Fibroblast of skin of scalp (primary cell): ENCODE measurements around the gene PACS1.
A peak's percentile ranks its signal among the peaks of the same experiment; 100 is the strongest.
"Not testable (repeated sequence)": the region's sequence is repeated elsewhere in the genome, so short reads cannot be mapped to it uniquely, and the experiment has no call there.

Experiments used
- DNase-seq: peaks from one replicate; pipeline ENCODE4 v3.0.0-alpha.2; 2013

PACS1 gene

DNA sequence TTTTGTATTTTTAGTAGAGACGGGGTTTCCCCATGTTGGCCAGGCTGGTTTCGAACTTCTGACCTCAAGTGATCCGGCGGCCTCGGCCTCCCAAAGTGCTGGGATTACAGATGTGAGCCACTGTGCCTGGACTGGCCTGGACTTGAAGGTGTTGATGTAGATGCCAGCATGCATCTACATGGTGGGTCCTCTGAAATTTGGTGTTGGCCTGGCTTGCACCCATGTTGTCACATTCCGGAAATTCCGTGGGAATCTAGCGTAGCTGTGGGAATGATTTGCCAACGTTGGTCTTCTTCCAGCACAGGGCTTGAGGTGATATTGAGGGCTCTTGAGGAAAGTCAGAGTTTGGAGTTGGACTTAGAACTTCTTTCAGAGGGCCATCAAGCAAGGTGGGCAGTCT is 6.5 kb downstream of the PACS1 start:
- peak; percentile 60 for DNase-seq

DNA sequence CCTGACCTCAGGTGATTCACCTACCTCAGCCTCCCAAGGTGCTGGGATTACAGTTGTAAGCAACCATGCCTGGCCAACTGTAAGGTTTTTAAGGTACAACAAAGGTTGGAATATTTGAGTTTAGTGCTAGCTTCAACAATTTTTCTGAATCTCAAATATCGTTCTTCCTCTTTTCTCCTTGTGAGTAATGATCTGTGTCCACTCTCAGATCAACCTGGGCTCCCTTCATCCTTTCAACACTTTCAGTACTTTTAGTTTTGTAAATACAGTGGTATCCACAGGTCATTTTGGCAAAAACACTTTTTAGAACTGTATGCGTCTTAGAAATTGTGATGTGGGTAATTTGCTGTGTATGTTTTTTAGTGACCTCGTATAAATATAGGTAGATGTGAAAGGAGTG is 7.9 kb downstream of the PACS1 start:
- no peak for DNase-seq

DNA sequence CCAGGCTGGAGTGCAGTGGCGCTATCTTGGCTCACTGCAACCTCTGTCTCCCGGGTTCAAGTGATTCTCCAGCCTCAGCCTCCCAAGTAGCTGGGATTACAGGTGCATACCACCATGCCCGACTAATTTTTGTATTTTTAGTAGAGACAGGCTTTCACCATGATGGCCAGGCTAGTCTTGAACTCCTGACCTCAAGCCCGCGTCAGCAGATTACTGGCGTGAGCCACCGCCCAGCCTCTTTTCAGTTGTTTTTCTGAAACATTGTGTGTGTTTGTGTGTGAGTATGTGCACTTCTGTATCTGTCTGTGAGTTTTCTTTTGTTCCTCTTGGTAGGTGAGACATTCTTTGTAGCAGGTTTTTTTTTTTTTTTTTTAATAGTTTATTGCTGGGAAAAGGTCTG is 8.9 kb downstream of the PACS1 start:
- not testable (repeated sequence) for DNase-seq

DNA sequence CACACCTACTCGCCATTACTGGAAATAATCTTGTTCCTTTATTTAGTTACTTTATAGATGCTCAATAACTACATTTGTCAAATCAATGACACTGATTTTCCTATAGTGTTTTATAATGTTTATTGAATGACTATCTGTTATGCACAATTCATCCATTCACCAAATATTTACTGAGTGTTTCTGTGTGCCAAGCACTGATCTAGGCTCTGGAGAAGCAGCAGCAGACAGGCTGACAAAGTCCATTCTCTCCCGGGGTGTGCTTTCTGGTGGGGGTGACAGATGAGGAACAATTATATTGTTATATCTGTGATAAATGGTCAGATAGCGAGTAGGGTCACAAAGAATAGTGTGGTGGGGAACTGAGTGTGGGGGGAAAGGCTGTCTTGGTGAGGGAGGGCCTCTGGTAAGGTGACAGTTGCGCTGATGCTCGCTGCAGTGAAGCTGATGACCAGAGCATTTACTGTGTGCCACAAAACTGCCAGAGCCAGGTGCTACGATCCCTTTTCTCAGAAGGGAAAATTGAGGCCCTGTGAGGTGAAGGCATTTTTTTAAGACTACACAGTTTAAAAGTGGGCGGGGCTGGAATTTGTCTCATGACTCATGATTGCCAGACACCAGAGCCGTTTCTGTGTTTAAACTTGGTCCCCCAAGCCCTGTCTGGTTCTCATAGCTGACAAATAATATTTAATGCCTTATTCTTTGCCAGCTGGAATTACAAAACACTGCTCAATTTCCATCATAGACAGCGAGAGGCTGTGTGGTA is 10.2 kb downstream of the PACS1 start:
- peak; percentile 83 for DNase-seq

DNA sequence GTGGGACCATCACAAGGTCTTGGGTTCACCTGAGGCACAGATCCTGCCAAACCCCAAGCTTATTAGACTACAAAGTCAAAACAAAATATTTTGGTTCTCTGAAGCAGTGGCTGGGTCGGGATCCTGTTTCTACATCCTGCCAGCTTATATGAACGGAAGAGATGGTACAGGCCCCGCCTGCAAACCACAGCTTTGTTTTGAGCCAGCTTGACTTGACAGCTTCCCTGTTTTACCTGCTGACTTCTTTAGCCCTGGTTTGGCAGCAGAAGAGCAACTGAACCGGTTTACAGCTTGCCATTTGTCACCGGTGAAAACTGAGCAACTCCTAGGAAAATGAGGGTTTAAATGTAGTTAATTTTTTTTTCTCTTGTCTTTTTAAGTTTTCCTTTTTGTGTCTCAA is 11.4 kb downstream of the PACS1 start:
- no peak for DNase-seq

DNA sequence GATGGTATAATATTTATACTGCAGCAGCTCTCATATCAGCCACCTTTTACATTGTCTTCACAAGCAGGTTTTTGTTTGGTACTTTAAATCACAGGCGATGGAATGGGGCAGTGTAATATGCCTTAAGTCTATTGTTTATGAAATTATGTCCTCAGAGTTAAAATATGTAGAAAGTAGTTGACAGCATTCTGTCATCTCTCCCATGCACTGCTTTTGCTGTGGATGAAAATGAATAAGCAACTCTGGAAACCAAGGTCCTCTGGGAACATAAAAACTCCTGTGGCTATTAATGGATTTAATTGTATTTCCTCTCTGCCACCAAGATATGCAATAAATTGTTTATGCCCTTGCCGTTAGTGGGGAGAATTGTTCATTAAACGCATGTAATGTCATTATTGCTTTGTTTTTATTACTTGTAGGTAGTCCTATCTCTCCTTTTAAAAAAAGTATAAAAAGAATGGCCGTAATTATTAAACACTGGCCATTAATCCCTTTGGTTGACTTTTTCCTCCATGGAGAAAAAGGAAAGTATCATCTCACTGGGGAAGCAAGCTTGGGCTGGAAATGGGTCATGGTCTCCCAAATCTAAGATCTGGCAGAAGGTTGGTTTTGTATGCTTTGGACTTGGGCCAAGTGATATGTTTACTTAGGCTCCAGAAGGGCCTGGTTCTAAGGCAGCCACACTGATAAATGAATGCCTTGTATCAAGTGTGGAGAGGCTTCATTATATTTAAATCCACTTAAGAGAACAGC is 13.1 kb downstream of the PACS1 start:
- DNase-seq = peak; percentile 47

DNA sequence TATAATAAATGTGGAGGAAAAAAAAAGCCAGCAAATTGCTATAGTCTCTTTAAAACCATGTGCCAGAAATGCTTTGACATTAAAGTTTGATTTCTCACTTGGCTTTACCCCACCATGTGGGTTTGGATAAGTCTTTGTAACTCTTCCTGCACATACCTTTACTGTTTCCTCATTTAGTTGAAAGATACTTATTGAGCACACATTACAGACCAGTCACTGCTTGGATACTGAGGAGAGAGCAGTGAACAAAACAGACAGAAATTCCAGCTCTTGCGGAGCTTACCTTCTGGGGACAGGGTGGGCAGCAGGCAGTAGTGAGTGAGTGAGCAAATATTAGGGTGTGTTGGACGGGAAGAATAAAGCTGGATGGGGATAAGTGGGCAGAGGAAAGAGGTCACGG is 13.7 kb downstream of the PACS1 start:
- DNase-seq = no peak

DNA sequence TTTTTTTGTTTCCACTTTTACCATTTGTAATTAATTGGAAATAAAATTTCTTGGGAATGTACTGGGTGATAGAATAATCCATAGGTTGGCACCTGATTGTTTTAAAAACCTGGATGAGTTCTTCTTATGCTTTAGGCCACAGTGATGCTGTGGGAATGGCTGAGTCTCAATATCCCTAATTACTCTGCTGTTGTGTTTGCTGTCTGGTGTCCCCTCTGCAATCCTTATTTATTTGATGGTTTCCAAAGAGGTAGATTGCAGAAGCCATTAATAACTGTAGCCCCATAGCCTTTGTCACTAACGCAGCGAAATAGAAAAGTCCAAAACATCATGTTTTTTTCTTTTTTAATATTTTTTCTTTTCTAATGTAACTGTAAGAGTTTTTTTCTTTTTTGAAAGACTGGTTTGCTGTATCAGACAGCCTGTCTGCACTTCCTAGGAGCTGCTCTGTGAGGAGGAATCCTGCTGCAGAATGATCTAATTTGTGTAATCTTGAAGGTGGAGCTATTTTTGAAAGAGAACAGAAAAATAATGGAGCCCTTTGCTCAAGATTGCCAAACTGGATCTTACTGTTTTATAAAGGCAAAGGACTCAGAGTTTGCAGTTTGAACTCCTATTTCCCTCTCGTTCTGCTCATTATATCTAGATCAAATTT is 14.9 kb downstream of the PACS1 start:
- no peak for DNase-seq

DNA sequence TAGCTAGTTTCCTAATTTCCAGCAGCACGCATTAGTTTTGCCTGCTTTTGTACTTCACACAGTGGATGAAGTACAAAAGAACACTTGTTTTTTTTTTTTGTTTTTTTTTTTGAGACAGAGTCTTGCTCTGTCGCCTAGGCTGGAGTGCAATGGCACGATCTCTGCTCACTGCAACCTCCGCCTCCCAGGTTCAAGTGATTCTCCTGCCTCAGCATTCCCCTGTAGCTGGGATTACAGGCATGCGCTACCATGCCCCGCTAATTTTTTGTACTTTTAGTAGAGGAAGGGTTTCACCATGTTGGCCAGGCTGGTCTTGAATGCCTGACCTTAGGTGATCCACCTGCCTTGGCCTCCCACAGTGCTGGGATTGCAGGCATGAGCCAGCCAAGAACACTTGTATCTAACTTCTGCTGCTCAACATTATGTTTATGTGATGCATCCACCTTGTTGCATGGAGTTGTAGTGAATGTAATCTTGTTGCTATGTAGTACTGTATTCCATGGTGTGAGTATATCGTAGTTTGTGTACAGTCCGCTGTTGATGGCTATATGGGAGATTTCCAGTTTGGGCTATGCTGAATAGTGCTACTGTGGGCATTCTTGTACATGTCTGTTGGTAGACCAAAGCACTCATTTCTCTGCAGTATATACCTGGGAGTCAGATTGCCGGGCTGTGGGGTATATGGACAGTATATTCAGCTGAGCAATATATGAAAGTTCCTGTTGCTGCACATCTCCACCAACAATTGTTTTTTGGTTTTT is 17.3 kb downstream of the PACS1 start:
- no peak for DNase-seq

DNA sequence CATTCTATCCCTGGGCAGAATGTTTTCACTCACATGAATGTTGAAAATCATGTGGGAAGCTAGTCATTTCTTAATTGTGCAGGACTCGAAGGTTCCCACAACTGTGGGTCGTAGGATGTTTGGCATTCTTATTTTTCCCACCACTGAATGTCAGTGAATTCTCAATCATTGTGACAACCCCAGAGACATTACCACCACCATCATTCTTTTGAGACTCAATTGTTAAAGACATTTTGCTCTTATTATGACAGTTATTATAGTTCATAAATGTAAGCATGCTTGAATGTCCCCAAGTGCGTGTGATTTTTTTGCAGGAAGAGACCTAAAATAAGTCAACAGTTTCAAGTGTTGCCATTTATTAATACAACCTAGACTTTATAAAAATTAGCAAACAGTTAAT is 19.0 kb downstream of the PACS1 start:
- DNase-seq = no peak

DNA sequence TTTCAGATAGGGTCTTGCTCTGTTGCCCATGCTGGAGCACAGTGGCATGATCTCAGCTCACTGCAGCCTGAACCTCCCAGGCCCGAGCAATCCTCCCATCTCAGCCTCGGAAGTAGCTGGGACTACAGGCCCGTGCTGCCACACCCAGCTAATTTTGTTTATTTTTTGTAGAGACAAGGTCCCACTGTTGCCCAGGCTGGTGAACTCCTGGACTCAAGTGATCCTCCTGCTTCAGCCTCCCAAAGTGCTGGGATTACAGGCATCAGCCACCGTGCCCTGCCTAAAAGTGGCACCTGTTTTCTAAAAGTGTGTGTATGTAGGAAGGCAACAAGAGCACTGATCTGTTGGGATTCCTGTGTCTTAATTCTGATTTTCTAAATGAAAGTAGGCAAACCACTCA is 20.2 kb downstream of the PACS1 start:
- no peak for DNase-seq

DNA sequence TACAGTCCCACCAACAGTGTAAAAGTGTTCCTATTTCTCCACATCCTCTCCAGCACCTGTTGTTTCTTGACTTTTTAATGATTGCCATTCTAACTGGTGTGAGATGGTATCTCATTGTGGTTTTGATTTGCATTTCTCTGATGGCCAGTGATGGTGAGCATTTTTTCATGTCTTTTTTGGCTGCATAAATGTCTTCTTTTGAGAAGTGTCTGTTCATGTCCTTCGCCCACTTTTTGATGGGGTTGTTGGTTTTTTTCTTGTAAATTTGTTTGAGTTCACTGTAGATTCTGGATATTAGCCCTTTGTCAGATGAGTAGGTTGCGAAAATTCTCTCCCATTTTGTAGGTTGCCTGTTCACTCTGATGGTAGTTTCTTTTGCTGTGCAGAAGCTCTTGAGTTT is 22.1 kb downstream of the PACS1 start:
- DNase-seq = not testable (repeated sequence)

DNA sequence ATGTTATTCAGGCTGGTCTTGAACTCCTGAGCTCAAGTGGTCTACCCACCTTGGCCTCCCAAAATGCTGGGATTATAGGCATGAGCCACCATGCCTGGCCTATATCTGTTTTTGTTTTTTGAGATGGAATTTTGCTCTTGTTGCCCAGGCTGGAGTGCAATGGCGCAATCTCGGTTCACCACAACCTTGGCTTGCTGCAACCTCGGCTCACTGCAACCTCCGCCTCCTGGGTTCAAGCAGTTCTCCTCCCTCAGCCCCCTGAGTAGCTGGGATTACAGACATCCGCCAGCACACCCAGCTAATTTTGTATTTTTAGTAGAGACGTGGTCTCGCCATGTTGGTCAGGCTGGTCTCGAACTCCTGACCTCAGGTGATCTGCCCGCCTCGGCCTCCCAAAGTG is 29.7 kb downstream of the PACS1 start:
- not testable (repeated sequence) for DNase-seq

DNA sequence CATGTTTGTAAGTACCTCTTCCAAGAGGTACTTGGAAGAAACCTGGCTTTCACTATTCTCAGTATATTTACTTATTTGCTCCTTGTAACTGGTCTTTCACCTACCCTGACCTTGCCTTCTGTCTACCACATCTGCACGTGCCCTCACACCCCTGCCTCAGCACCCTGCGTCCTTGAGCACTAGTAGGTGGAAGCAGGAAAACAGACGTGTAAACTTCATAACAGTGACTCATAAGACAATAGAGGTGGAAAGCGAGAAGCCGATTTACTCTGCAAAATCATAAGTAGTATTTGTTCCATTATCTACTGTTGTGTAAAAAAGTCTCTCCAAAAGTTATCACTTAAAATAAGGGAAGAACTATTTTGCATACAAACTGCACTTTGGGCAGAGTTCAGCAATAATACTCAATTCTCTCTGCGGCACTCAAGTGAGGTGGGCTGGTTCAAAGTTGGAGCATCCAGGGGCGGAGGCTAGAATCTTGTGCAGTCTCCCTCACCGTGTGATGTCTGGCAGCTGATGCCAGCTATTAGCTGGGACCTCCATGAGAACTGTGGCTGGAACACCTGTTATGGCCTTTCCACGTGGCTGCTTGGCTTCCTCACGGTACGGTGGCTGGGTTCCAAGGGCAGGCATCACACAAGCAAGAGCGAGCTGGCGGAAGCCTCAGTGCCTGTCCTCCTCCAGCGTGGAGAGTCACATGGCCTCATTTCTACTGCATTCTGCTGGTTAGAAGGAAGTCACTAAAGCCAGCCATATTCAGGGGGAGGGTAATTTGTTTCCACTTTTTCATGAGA is 30.4 kb downstream of the PACS1 start:
- DNase-seq = no peak

DNA sequence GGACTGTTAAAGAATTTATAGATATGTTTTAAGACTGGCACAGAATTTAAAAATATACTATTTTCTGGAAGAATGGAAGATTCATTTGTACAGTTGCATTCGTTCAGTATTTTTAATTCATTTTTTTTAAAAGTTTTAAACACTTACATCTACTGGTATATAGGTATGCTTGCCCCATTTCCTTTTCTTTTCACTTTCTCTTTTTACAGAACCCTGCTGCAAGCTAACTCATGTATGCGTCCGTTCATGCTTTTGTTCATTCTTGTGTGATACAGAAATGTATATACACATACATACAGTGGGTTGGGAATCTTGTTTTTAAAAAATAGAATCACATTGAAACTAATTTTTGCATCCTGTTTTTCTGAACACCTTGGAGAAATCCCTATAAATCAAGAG is 31.0 kb downstream of the PACS1 start:
- DNase-seq = no peak

DNA sequence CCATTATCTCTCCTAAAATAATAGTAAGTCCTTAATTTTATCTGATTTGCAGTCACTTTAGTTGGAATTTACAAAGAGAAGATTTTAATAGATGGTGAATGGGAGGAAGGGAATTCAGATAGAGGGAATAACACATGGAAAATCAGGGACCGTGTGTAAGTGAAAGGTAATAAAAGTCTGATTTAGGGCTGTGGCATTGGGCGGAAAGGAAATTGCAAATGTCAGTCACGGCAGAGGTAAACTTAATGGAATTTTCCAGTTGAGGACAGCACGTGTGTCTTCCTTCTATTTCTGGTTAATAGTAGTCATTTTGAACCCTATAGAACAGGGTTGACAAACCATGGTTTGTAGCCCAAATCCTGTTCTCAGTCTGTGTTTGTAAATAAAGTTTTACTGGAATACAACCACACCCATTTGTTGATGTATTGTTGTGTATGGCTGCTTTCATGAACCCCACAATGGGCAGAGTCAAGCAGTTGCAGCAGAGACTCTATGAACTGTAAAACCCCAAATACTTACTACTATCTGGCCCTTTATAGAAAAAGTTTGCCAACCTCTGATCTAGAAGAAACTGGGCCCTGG is 34.1 kb downstream of the PACS1 start:
- no peak for DNase-seq

DNA sequence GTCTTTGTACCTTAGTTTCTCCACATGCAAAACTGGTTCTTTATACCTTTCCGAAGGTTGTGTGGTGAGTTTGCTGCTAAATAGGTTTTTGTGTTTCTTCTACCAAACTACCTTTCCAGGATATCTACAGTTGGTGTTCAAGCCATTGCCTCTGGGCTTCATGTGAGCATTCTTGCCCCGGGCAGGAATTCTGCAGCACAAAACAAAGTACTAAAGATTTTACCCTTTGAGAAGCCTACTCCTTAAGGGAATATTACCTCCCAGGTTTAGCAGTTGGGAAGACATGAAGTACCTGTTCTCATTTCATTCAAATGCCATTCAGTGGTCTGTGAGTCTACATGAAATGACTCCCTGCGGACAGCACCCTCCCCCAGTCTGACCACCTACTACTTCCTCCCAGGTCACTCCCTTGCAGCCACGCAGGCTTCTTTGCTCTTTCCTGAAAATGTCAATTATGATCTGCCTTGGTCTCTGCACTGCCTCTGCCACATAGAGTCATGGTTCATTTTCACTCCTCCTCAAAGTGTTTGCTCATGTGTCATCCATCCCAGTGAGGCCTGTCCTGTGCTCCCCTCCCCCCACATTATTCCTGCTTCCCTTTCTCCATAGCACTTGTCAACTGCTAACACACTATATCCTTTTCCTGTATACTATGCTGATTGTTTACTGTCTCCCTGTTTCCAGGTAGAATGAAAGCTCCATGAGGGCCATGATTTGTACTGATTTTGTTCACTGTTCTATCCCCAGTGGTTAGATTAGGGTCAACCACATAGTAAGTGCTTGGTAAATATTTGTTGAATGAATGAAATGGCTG is 36.9 kb downstream of the PACS1 start:
- DNase-seq = peak; percentile 24

DNA sequence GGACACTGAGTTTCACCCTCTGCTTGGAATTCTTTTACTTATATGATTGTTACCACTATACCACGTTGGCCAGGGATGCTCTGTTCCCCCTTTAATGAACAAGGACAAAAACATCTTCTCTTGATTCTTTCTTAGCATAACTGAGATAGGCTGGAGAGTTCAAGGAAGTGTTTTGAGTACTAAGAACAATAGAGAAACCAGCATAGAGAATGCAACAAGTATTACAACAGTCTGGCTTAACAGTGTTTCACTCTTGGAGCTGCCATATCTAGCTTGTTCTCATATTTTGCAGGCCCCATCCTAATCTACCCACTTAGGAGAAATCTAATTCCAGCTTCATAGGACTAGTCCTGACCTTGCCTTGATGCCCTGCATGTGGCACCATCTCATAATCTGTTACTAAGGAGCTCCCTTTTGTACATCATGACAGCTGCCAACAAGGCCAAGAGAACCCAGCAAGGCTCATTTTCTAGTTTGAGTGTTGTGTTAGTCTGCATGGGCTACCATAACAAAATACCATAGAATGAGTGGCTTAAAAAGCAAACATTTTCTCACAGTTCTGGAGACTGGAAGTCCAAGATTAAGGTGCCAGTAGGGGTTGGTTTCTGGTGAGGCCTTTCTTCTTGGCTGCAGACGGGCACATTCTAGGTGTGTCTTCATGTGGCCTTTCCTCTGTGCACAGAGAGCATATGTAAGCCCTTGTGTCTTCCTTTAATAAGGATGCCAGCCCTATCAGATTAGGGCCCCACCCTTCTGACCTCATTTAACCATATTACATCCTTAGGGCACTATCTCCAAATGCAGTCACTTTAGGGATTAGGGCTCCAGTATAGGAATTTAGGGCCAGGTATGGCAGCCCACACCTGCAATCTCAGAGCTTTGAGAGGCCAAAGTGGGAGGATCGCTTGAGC is 37.8 kb downstream of the PACS1 start:
- peak; percentile 17 for DNase-seq

DNA sequence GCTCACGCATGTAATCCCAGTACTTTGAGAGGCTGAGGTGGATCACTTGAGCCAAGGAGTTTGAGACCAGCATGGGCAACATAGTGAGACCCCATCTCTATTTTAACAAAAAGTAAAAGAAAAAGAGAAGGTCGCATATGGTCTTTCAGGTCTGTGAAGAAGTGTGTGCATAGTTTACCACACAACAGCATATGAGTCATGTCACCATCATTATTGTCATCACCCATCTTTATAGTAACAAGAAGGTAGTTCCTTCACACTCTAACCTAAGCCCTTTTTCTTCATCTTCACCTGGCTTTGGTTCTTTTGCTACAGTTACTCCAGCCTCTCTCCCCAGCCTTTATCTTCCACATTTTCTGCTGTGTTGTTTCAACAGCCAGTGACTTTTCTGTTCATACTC is 39.2 kb downstream of the PACS1 start:
- DNase-seq = no peak

DNA sequence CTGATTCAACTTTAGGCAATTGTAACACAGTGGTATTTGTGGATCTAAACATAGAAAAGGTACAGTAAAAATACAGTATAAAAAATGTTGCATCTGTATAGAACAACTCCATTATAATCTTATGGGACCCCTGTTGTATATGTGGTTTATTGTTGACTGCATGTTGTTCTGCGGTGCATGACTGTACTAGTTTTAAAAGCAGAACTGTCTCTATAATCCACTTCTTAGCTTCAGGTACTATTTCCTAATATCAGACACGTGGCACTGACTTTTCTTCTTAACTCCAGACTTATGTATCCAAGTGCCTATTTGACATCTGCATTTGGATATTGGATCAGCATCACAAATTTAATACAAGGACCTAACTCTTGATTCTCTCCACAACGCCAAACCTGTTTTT is 41.1 kb downstream of the PACS1 start:
- DNase-seq = no peak
